ENCODE measurements around the gene FMO2.

DNA sequence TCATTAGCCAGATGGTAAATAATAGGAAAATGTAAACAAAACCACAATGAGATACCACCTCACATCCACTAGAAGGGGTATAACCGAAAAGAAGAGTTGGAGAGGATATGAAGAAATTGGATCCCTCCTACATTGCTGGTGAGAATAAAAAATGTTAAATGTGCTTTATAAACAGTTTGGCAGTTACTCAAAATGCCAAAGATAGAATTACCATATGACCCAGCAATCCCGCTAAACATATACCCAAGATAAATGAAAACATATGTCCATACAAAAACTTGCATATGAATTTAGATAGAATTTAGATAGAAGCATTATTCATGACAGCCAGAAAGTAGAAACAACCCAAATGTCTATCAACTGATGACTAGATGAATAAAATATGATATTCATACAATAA is 4.4 kb upstream of the FMO2 start:
- TF ChIP-seq, protein P1, sequence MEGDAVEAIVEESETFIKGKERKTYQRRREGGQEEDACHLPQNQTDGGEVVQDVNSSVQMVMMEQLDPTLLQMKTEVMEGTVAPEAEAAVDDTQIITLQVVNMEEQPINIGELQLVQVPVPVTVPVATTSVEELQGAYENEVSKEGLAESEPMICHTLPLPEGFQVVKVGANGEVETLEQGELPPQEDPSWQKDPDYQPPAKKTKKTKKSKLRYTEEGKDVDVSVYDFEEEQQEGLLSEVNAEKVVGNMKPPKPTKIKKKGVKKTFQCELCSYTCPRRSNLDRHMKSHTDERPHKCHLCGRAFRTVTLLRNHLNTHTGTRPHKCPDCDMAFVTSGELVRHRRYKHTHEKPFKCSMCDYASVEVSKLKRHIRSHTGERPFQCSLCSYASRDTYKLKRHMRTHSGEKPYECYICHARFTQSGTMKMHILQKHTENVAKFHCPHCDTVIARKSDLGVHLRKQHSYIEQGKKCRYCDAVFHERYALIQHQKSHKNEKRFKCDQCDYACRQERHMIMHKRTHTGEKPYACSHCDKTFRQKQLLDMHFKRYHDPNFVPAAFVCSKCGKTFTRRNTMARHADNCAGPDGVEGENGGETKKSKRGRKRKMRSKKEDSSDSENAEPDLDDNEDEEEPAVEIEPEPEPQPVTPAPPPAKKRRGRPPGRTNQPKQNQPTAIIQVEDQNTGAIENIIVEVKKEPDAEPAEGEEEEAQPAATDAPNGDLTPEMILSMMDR (IDR thresholded peaks at IDR 0.05), result no peak
- TF ChIP-seq POLR2A (IDR thresholded peaks at IDR 0.05) (no peak), POLR2AphosphoS5 (IDR thresholded peaks at IDR 0.05; ENCODE audit: insufficient read depth in 1 of 2, low read depth in 1 of 2) (no peak)

All from vagina (tissue), 2 donors.